Thyroid gland (tissue), 4 donors: Measurements from ENCODE around the gene H2BK1.

ENCODE experiments used
- CTCF ChIP-seq, 6 experiments: fragments of 200-600 bp in 3 of 6; fragments of 450-650 bp in 3 of 6; sonication (generic) in 3 of 6; IDR thresholded peaks; one replicate each; pipeline ENCODE4 v1.5.1; 2016 to 2019; ENCODE audit warnings: antibody characterized with exemption in 6 of 6, mild to moderate bottlenecking in 2 of 6, inconsistent platforms in 1 of 6, moderate library complexity in 1 of 6
- POLR2A ChIP-seq, 2 donors: fragments of 450-650 bp; IDR thresholded peaks; one replicate each; pipeline ENCODE4 v1.6.1; 2017; ENCODE audit warnings: antibody characterized with exemption in 2 of 2, mild to moderate bottlenecking in 2 of 2, moderate library complexity in 1 of 2

- TF ChIP-seq CTCF (IDR thresholded peaks at IDR 0.05), result no peak
- no peak for TF ChIP-seq POLR2A (IDR thresholded peaks at IDR 0.05)
Measured at GRCh38 chr7:151252561-151252835, 42.2 kb upstream of the H2BK1 start.
